Measurements from ENCODE around the gene AMFR. TPM values are rescaled to one million over a fixed set of nuclear protein-coding genes. Genes with fewer than 3 reads are reported as not detected.

The AMFR gene
- total and polyA plus RNA-seq, 8 donors: 16.8 to 254 (median 68.2) TPM

GRCh38 chr16:56346131-56346890, 79.0 kb downstream of the AMFR start:
- TF ChIP-seq POLR2A (IDR thresholded peaks at IDR 0.05) (no peak), EP300 (IDR thresholded peaks at IDR 0.05) (no peak), POLR2AphosphoS5 (IDR thresholded peaks at IDR 0.05) (no peak), CTCF (IDR thresholded peaks at IDR 0.05) (no peak)
- Histone ChIP-seq H3K9me3 (no peaks in the 10 kb centered on the region), H3K4me3 (no peak overlapping the region), H3K27ac (no peak overlapping the region), H3K27me3 (no peaks in the 10 kb centered on the region), H3K4me1 (no peaks in the 10 kb centered on the region), H3K36me3 (peaks cover 0 to 60% (median 16%) of the 10 kb centered on the region in 4 donors)
- WGBS, 5 donors: 88 to 93% (median 91%) methylated on average over 13 to 15 of the region's 15 CpGs
- DNase-seq: no peak
- intact Hi-C loops (cut with DNase I; ENCODE audit: low total_unique reads): no loop called here

GRCh38 chr16:56345406-56346050, 79.8 kb downstream of the AMFR start:
- intact Hi-C loops (cut with DNase I; ENCODE audit: low total_unique reads): no loop called here
- Histone ChIP-seq H3K36me3 (peaks cover 0 to 65% (median 21%) of the 10 kb centered on the region in 4 donors), H3K4me3 (no peak overlapping the region), H3K4me1 (no peaks in the 10 kb centered on the region), H3K27me3 (no peaks in the 10 kb centered on the region), H3K9me3 (no peaks in the 10 kb centered on the region), H3K27ac (no peak overlapping the region)
- TF ChIP-seq POLR2AphosphoS5 (IDR thresholded peaks at IDR 0.05): no peak
- no peak for TF ChIP-seq EP300 (IDR thresholded peaks at IDR 0.05)
- no peak for TF ChIP-seq CTCF (IDR thresholded peaks at IDR 0.05)
- 77 to 93% (median 86%) methylated on average over 11 to 13 of the region's 13 CpGs for WGBS, 5 donors
- no peak for DNase-seq

GRCh38 chr16:56344518-56345405, 80.6 kb downstream of the AMFR start:
- Histone ChIP-seq H3K36me3 (peaks cover 0 to 72% (median 22%) of the 10 kb centered on the region in 4 donors), H3K4me3 (no peak overlapping the region), H3K4me1 (no peaks in the 10 kb centered on the region), H3K27ac (no peak overlapping the region), H3K27me3 (no peaks in the 10 kb centered on the region), H3K9me3 (no peaks in the 10 kb centered on the region)
- 66 to 78% (median 70%) methylated on average over 10 to 18 of the region's 18 CpGs for WGBS, 5 donors
- TF ChIP-seq EP300 (IDR thresholded peaks at IDR 0.05) (no peak), POLR2AphosphoS5 (IDR thresholded peaks at IDR 0.05) (no peak), POLR2A (IDR thresholded peaks at IDR 0.05) (no peak), CTCF (IDR thresholded peaks at IDR 0.05) (no peak)
- no peak for DNase-seq
- intact Hi-C loops (cut with DNase I; ENCODE audit: low total_unique reads): no loop called here

Measured in stomach (tissue), 9 donors.